Mucosa of stomach (tissue), 1 donor: ENCODE measurements around the gene IGF2BP3.

Source experiments
- H3K27me3 ChIP-seq: one replicate; pipeline ENCODE4 v1.7.0; 2013; ENCODE audit warnings: mild to moderate bottlenecking, low read length; ENCODE audit not compliant: control insufficient read depth, insufficient read depth
- H3K36me3 ChIP-seq: one replicate; pipeline ENCODE4 v1.7.0; 2013; ENCODE audit warnings: low read length; ENCODE audit not compliant: control insufficient read depth, insufficient read depth
- H3K4me1 ChIP-seq: one replicate; pipeline ENCODE4 v1.7.0; 2013; ENCODE audit warnings: mild to moderate bottlenecking, low read length; ENCODE audit not compliant: control insufficient read depth, insufficient read depth
- H3K4me3 ChIP-seq: one replicate; pipeline ENCODE4 v1.7.0; 2013; ENCODE audit warnings: low read length
- H3K9ac ChIP-seq: one replicate; pipeline ENCODE4 v1.7.0; 2013; ENCODE audit warnings: mild to moderate bottlenecking, low read length, moderate library complexity
- H3K9me3 ChIP-seq: one replicate; pipeline ENCODE4 v1.7.0; 2013; ENCODE audit warnings: mild to moderate bottlenecking, low read length, moderate library complexity; ENCODE audit not compliant: control insufficient read depth
- donor health status: Pancreatic carcinoma.

The IGF2BP3 gene

DNA sequence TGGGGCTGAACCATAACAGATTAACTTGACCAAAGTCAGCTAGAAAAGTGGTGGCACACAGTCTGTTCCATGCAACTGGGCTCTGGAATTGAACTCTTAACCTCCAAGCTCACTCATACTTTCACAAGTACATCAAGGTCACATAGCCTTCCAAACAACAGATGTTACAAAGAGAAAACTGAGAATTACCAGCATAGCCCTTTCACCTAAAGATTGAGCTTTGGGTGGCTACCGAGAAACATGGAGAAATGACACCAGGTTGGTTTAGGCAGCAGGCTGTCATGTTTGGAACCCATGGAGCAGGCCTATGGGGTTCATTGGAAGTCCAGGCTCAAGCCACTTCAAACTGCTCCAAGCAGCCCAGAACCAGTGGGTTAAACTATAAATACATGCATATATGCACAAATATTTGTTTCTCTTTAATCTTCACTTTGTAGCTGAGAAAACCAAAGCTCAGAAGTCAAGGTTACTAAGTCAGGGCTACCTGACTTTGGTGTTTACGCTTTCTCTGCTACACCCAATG, 112.1 kb downstream of the IGF2BP3 start:
- Histone ChIP-seq H3K27me3 (no peaks in the 10 kb centered on the region), H3K4me3 (no peak overlapping the region), H3K9me3 (no peaks in the 10 kb centered on the region), H3K4me1 (peaks cover 4% of the 10 kb centered on the region), H3K36me3 (no peaks in the 10 kb centered on the region), H3K9ac (no peak overlapping the region)

DNA sequence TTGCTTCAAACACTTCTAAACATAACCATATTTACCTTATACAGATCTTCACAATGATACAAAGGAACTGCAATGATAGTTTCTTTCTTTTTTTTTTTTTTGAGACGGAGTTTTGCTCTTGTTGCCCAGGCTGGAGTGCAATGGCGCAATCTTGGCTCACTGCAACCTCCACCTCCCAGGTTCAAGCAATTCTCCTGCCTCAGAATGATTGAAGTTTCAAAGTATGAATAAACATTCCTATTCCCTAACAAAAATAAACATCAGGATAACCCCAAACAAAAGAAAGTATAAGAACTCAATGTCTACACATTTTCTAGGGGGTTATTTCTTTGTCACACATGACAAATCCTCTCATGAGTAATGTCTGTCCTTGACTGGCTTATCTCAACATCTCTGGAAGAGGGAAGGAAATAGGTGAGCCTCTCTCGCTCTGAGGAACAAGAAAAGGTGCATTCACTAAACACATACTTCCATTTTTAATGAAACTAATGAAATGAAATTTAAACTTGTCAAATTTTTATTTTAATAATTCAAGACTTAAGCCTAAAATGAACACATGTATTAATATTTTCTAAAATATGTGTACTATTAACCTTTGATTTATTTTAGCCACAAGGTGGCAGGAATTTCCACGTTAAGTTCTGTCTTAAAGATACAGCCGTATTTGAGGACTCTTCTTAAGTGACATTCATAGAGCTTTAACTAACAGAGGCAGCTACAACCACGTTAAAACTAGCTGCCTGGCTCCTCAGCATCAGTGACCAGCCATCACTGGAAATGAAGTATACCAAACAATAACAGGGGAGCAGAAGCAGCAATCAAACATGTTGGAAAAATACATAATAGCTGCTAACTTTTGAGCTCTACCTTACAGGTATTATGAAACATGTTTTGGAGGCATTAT, 112.8 kb downstream of the IGF2BP3 start:
- Histone ChIP-seq H3K36me3 (no peaks in the 10 kb centered on the region), H3K9ac (no peak overlapping the region), H3K4me3 (no peak overlapping the region), H3K4me1 (peaks cover 4% of the 10 kb centered on the region), H3K27me3 (no peaks in the 10 kb centered on the region), H3K9me3 (no peaks in the 10 kb centered on the region)

DNA sequence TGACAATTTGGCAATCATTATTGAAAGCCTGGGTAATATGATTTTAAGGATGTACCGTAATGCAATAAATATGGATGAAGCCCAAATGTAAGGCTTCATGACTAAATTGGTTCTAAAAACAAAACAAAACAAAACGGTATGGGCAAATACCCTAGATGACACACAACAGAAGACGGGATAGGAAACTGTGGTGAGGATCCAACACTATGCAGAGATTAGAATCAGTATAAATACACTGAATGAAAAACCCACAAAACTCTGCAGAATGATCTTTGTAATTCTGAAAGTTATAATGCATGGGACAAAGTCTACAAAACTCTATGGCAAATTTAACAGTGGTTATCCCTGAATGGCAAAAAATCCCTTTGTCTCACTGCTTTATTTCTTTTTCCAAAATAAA, 113.6 kb downstream of the IGF2BP3 start:
- Histone ChIP-seq H3K4me3 (no peak overlapping the region), H3K36me3 (no peaks in the 10 kb centered on the region), H3K27me3 (no peaks in the 10 kb centered on the region), H3K9ac (no peak overlapping the region), H3K9me3 (no peaks in the 10 kb centered on the region), H3K4me1 (peaks cover 4% of the 10 kb centered on the region)

DNA sequence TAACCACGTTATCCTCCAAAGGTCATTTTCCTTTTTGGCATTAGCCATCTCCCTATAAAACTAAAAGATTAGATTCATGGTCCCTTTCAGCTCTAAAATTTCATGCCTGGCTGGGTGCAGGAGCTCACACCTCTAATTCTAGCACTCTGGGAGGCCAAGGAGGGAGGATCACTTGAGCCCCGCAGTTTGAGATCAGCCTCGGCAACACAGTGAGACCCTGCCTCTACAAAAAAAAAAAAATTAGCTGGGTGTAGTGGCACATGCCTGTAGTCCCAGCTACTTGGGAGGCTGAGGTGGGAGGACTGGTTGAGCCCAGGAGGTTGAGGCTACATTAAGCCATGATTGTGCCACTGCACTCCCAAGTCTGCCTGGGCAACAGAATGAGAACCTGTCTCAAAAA, 114.1 kb downstream of the IGF2BP3 start:
- H3K27me3 ChIP-seq, result no peaks in the 10 kb centered on the region
- H3K9ac ChIP-seq, result no peak overlapping the region
- peaks cover 4% of the 10 kb centered on the region for H3K4me1 ChIP-seq
- H3K9me3 ChIP-seq, result no peaks in the 10 kb centered on the region
- no peak overlapping the region for H3K4me3 ChIP-seq
- H3K36me3 ChIP-seq, result no peaks in the 10 kb centered on the region

DNA sequence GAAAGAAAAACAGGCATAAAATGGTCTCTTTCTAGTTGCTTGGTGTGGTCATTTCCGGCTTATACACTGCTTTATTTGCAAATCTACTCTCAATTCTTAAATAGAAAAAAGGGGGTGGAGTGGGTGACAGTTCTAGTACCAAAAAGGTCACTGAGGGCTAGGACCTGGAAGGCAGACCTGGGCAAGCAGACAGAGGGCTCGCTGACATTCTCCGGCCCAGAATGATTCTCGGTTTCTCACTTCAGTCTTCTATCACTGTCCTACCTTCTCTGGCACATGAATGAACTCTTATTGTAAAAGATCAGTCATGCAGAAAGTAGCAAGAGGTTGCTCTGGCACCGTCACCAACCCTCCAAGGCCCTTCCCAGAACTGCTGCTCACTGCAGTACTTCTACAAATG, 117.1 kb downstream of the IGF2BP3 start:
- Histone ChIP-seq H3K4me3 (no peak overlapping the region), H3K27me3 (no peaks in the 10 kb centered on the region), H3K9ac (no peak overlapping the region), H3K36me3 (no peaks in the 10 kb centered on the region), H3K9me3 (no peaks in the 10 kb centered on the region), H3K4me1 (peaks cover 4% of the 10 kb centered on the region)

DNA sequence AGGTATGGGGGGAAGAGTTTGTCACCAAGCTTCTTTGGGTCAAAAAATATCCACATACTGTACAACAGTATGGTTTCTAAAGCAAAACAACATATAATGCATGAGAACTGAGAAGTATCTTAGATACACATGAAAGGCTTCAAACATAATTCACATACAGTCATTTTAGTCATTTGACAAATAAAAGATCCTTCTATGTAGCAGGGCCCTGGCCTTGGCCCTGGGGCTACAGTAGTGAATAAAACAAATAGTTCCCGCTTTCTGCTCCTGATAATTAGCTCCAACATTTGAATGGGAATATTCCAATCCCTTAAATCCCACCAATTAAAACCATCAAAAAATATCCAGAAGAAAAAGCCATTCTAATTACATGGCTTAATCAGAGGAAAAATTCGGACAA, 119.8 kb downstream of the IGF2BP3 start:
- Histone ChIP-seq H3K4me3 (no peak overlapping the region), H3K9me3 (no peaks in the 10 kb centered on the region), H3K27me3 (no peaks in the 10 kb centered on the region), H3K36me3 (no peaks in the 10 kb centered on the region), H3K4me1 (no peaks in the 10 kb centered on the region), H3K9ac (no peak overlapping the region)

DNA sequence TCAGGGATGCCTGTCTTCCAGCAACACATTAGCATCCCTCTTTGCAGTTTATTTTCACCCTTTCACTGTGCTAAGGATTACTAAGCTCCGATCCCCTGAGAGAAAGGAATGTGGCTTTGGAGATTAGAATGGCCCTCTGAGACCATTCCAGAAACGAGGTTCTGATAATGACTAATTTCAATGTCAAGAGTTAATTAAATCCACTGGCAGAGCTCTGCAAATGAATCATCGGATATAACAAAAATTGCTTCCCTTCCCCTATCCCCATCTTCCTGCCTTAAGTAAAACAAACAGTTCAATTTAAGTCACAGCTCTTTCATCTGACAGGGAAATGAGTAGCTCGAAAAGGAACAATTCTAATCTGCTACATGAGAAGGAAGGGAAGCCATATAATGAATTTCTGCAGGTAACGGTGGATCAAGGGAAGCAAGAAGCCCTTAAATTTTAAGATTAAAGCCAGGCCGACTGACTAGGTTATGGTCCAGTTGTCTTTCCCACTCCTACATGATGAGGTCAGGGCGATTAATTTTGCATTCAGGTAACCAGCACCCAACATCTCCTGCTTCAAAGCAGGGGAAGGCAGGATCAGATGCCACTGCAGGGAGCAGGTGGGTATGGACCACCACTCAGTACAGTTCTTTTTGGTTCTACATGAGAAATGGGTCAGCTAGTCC, 120.7 kb downstream of the IGF2BP3 start:
- Histone ChIP-seq H3K36me3 (no peaks in the 10 kb centered on the region), H3K4me3 (no peak overlapping the region), H3K4me1 (no peaks in the 10 kb centered on the region), H3K27me3 (no peaks in the 10 kb centered on the region), H3K9ac (no peak overlapping the region), H3K9me3 (no peaks in the 10 kb centered on the region)

DNA sequence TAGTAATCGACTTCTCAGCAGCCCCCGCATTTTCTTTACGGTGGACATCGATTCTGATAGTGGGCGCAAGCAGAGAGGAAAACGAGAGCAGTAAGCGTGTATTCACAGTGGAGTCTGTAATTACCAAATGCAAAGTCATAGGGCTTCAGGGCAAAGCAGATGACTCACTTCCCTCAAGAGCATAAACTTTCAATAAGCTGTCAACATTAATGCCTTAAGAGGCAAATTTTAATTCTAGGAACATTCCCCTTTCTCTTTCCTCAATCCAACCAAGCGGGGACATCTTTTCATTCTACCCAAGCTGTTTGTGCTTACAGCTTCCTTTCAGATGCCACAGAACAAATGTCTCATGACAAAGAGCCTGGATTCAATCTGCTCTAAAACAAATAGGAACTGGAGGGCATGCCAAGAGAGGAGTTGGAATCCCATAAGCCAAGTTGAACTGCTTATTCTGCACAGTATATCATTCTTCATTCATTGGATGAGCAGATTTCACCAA, 122.6 kb downstream of the IGF2BP3 start:
- Histone ChIP-seq H3K36me3 (no peaks in the 10 kb centered on the region), H3K4me1 (no peaks in the 10 kb centered on the region), H3K9me3 (no peaks in the 10 kb centered on the region), H3K4me3 (no peak overlapping the region), H3K9ac (no peak overlapping the region), H3K27me3 (no peaks in the 10 kb centered on the region)

DNA sequence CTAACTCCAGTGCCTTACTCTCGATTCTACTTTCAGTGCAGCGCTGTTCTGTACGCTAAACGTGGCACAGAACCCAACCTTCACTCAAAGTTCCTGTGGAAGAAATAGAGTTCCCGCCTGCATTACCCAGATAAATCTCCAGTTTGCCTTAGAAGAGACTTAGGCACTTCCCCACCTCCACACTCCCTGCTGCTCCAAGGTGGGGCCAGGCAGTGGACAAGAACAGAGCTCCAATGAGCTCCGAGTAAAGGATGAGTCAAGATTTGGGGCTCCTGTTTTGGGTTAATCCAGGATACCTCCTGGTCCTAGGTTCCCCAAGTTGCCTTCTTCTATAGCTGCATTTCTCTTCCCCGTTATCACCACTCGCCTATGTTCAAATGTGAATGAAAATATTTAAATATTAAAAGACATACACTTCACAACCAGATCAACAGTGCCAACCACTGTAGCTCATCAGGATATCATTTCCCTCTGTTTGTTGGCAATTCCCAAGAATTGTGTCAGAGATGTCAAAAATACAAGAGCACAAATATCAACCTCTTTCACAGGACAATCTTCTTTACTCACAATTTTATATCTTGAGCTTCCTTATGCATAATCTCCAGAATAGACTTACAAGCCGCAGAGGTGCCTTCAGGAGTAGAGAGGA, 123.1 kb downstream of the IGF2BP3 start:
- no peak overlapping the region for H3K4me3 ChIP-seq
- H3K9ac ChIP-seq, result no peak overlapping the region
- H3K27me3 ChIP-seq, result no peaks in the 10 kb centered on the region
- no peaks in the 10 kb centered on the region for H3K9me3 ChIP-seq
- H3K4me1 ChIP-seq, result no peaks in the 10 kb centered on the region
- no peaks in the 10 kb centered on the region for H3K36me3 ChIP-seq

DNA sequence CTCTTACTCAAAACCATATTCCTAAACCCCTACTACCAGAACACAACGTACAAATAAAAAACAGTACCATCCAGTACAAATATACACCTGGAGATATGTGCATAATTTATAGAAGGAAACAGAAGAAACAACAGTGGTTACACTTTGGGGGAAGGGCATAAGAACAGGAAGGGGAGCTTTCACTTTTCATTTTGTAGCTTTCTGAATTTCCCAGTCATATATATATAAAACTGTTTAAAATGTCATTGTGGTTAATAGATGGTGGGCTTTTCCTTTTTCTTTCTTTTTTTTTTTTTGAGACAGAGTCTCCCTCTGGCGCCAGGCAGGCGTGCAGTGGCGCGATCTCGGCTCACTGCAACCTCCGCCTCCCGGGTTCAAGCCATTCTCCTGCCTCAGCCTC, 124.0 kb downstream of the IGF2BP3 start:
- H3K27me3 ChIP-seq, result no peaks in the 10 kb centered on the region
- no peak overlapping the region for H3K4me3 ChIP-seq
- H3K9ac ChIP-seq, result no peak overlapping the region
- no peaks in the 10 kb centered on the region for H3K4me1 ChIP-seq
- no peaks in the 10 kb centered on the region for H3K36me3 ChIP-seq
- no peaks in the 10 kb centered on the region for H3K9me3 ChIP-seq

DNA sequence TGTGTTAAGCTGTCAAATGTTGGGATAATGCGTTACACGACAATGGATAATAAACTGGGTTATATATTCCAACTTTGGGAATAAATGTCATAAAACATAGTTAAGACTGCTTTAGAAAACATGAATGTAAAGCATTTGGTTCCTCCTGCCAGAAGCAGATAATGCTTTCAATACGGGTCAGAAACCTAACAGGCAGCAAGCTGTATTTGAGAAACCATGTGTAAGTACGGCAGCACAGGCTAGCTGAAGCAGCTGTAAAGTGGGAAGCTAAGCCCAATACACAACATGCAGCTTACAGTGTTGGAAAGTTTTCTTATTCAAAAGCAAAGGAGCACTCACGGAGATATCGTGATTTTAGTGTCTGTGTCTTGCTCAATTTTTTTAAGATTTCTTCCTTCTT, 124.7 kb downstream of the IGF2BP3 start:
- Histone ChIP-seq H3K4me1 (no peaks in the 10 kb centered on the region), H3K4me3 (no peak overlapping the region), H3K27me3 (no peaks in the 10 kb centered on the region), H3K9ac (no peak overlapping the region), H3K9me3 (no peaks in the 10 kb centered on the region), H3K36me3 (no peaks in the 10 kb centered on the region)
